ENCODE measurements around the gene AIFM3.

Gene AIFM3

GRCh38 chr22:21015466-21016006 lies 48.5 kb downstream of the AIFM3 start:
- DNase-seq: peak in 1 of 10 donors; percentile 77
- intact Hi-C loops (cut with DNase I): no loop called here

DNA sequence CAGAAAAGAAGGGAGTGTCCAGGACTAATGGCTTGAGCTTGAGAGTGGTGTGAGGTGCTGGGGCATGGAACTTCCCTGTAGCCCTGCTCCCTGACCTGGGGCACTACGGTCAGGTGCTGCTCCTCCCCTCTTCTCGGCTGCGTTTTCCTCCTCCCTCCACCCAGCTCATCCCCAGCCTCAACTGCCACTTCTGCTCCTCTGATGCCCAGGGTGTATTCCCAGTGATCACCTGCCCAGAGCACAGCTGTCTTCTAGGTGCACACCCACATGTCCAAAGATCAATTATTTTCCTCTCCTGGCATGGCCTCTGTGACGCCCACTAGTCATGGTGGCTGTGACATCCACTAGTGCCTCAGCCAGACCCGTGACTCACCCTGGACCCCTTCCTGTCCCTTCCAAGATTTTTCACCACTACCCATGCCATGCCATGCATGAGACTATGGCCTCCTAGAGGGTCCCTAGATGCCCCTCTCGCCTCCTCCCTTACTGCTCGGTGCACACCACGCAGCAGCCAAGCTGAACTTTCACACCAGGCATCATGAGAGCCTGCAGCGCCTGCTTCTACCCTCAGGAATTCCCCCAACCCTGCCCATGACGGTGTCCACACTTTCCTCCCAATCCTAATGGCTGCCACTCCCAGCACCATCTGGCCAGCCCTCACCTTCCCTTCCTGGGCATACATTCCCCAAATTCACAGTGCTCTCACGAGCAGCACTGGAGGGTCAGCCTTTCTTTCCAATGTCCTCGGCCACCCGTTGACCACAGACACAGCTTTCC lies 49.8 kb downstream of the AIFM3 start:
- intact Hi-C loops (cut with DNase I): no loop called here
- DNase-seq: peak in 1 of 10 donors; percentile 59

- DNase-seq: peak in 1 of 10 donors; percentile 28
These were observed 51.3 kb downstream of the AIFM3 start for GRCh38 chr22:21018314-21018713.

DNA sequence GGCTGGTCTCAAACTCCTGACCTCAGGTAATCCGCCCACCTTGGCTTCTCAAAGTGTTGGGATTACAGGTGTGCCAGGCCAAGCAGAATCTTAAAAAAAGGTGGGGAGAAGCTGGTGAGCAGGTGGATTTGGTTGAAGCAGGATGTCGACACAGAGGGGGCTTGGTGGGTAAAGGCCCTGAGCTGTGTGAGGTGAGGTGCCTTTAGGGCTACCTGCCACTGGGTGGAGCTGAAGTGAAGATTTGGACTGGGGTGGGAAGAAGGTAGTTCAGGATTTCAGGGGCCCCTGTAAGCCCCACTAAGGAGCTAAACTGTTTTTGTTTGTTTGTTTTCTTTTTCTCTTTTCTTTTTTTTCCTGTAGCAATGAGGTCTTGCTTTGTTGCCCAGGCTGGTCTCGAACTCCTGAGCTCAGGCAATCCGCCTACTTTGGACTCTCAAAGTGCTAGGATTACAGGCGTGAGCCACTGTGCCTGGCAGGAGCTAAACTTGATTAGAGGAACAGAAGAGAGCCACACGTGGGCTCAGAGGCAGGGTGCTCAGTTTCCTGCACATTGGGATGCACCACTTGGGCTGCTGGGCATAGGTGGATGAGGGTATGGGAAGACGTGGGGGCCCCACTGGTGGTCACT lies 53.9 kb downstream of the AIFM3 start:
- intact Hi-C loops (cut with DNase I): no loop called here
- DNase-seq: peak in 2 of 10 donors; percentile 58

More at GRCh38 chr22:21018314-21018713, 51.3 kb downstream of the AIFM3 start:
- intact Hi-C loops (cut with DNase I): no loop called here

GRCh38 chr22:21022507-21022906 lies 55.5 kb downstream of the AIFM3 start:
- intact Hi-C loops (cut with DNase I): no loop called here
- DNase-seq: peak in 1 of 10 donors; percentile 62

GRCh38 chr22:21022955-21023614 lies 56.0 kb downstream of the AIFM3 start:
- intact Hi-C loops (cut with DNase I): no loop called here
- DNase-seq: peak in 1 of 10 donors; percentile 55

DNA sequence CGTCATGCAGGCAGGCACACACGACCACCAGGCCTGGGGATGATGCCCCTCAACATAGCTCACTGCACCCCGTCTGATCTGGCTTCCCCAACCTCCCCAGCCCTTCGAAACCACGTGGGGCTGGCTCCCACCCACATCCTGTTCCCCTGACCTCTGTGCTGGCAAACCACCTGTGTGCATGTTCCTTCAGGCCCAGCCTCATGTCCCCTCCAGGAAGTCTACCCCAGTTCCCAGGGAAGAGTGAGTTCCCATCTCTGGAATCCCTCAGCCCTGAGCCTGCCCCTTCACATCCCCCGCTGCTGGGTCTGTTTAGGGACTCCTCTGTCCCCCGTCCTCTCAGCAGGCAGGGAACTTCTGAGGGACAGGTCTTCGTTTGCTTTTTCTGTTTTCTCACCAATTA lies 58.2 kb downstream of the AIFM3 start:
- peak in 2 of 10 donors; percentile 69 to 70 for DNase-seq
- intact Hi-C loops (cut with DNase I): no loop called here

DNA sequence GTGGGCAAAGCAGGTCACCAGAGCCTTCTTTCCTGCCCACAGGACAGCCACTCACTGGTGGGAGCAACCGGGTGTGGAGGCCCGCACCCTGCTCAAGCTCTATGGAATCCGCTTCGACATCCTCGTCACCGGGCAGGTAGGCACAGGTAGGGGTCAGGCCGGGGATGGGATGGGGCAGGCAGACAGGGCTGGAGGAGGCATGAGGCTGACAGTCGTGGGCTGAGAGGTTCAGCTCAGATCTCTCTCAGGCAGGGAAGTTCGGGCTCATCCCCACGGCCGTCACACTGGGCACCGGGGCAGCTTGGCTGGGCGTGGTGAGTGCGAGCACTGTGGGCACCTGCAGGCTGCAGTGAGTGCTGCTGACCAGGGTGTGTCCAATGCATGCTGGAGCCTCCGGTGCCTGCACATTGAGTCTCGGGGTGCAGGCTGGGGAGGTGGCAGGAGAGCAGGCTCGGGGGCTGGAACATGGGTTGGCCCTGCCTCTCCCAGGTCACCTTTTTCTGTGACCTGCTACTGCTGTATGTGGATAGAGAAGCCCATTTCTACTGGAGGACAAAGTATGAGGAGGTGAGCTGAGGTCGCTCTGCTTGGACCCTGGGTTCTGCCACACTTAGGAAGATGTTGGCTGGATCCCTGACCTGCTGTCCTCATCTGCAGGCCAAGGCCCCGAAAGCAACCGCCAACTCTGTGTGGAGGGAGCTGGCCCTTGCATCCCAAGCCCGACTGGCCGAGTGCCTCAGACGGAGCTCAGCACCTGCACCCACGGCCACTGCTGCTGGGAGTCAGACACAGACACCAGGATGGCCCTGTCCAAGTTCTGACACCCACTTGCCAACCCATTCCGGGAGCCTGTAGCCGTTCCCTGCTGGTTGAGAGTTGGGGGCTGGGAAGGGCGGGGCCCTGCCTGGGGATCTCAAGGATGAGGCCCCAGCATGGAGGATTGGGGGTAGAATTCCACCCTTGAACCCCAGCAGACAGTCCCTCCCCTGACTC lies 59.0 kb downstream of the AIFM3 start:
- intact Hi-C loops (cut with DNase I): no loop called here
- peak in 2 of 10 donors; percentile 86 to 87 for DNase-seq

DNA sequence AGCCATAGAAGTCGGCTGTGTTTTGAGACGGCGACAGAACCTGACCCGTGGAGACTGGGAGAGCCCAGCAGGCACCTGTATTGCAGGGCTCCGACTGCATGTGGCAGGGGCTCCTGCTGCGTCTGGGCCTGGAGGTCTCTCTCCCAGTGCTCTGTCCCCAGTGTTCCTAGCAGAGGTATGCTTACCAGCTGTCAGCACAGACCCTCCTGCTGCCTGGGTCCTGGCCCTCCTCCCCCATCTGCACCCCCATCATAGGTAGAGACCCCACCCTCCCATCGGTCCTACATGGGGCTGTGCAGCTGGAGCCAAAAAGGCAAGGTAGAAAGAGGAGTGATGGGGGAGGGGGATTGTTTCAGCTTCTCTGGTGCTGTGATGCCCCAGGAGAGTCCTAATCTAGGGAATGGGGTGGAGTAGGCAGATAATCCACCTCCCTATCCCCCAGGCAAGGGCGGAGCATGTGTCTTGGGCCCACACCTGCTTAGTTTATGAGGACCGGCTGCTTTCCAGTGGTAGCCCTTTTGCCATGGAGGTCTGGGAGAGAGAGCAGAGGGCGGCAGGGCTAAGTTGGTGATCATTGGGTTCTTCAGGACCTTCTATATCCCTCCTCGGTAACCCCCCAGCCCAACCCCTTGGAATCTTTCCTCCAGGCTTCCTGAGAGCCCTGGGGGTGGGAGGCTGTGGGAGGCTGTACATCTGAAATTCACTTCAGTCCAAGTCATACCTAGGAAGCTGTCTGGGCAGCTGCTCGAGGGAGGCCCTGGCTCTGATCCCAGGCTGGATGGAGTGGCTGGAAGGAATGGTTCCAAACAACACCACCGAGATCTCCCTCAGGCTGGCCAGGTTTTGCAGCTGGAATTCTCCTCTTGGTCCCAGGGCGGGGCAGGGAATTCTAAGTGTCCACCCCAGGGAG lies 60.0 kb downstream of the AIFM3 start:
- intact Hi-C loops (cut with DNase I): no loop called here
- peak in 8 of 10 donors; percentile 50 to 94 (median 62) for DNase-seq

GRCh38 chr22:21028277-21029251 lies 61.5 kb downstream of the AIFM3 start:
- intact Hi-C loops (cut with DNase I): no loop called here
- peak in 2 of 10 donors; percentile 63 to 78 for DNase-seq

- DNase-seq: peak in 2 of 10 donors; percentile 59 to 75
- intact Hi-C loops (cut with DNase I): no loop called here
These were observed 62.5 kb downstream of the AIFM3 start for GRCh38 chr22:21029486-21030025.

DNA sequence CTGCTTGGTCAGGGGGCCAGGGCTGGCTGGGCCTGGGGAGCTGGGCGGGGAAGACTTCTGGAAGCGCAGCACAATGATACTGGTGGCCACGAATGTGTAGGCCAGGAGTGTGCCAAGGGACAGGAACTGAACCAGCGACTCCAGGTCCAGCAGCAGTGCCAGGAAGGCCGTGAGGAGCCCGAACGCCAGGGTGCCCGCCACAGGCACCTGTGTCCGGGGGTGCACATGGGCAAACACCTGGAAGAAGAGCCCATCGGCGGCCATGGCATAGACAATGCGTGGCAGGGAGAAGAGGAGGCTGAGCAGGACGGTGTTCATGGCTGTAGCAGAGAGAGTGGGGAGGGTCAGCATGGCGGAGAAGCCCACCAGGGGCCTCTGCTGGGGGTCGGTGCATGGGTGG lies 63.0 kb downstream of the AIFM3 start:
- intact Hi-C loops (cut with DNase I): no loop called here
- peak in 2 of 10 donors; percentile 72 to 74 for DNase-seq

All from posterior cingulate gyrus (tissue), 11 donors.